GM21360 (cell line): ENCODE measurements around the gene ABHD4.
"Not testable (repeated sequence)": the region's sequence is repeated elsewhere in the genome, so short reads cannot be mapped to it uniquely, and the experiment has no call there.

ENCODE experiments used
- ATAC-seq: cut with Tn5 transposase; IDR thresholded peaks from one replicate; pipeline ENCODE4 v1.9.1; 2021; ENCODE audit warnings: mild to moderate bottlenecking, moderate library complexity; ENCODE audit not compliant: unreplicated experiment

ABHD4 gene, protein sequence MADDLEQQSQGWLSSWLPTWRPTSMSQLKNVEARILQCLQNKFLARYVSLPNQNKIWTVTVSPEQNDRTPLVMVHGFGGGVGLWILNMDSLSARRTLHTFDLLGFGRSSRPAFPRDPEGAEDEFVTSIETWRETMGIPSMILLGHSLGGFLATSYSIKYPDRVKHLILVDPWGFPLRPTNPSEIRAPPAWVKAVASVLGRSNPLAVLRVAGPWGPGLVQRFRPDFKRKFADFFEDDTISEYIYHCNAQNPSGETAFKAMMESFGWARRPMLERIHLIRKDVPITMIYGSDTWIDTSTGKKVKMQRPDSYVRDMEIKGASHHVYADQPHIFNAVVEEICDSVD

DNA sequence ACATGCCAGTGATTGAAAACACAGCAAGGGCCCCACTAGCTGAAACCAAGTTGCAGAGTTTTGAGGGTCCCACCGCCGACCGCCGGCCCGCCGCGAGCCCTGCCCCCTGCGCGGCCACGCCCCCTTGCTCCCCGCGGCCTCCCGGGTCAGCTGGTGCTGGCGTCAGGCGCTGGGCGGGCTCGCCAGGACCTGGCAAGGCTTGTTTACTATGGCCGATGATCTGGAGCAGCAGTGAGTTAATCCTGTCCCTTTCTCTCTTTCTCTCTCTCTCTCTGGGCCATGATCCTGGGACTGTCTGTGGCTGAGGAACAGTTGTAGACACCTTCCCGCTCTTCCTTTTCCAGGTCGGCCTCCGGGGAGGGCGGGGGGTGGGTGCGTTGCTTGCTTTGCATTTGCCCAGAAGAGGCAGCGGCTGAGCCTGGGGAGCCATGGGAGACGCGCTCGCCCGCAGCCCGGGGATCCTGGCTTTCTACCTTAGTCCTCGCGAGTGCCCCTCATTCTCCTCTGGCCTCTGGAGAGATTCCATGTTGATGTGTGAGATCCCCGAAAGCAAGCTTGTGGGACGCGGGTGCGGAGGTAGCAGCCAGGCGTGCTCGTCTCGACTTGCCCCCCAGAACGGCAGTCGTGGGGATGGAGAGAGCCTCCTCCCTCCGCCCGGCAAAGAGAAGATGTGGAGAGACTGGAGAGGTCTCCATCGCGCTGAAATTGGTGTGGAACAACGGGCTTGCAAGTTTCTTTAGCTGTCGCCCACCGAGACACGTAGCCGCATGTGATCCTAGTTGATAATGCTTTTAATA is at the start of gene ABHD4:
Gene ABHD4 (plus strand): TSS at position 202 of the 797 bp plus-strand sequence. CDS start 7 bp downstream, at position 209.
- peak; percentile 66 for ATAC-seq

- no peak for ATAC-seq
These were observed 48.7 kb upstream of the ABHD4 start for GRCh38 chr14:22549324-22549962.

DNA sequence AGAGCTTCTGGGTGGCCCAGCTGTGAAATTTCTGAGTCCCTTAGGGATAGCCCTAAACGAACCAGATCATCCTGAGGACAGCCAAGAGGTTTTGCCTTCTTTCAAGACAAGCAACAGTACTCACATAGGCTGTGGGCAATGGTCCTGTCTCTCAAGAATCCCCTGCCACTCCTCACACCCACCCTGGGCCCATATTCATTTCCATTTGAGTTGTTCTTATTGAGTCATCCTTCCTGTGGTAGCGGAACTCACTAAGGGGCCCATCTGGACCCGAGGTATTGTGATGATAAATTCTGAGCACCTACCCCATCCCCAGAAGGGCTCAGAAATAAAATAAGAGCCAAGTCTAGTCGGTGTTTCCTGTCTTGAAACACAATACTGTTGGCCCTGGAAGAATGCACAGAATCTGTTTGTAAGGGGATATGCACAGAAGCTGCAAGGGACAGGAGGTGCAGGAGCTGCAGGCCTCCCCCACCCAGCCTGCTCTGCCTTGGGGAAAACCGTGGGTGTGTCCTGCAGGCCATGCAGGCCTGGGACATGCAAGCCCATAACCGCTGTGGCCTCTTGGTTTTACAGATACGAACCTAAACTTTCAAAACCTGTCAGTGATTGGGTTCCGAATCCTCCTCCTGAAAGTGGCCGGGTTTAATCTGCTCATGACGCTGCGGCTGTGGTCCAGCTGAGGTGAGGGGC is 48.0 kb upstream of the ABHD4 start:
- peak; percentile 41 for ATAC-seq

- ATAC-seq: no peak
These were observed 46.5 kb upstream of the ABHD4 start for GRCh38 chr14:22551605-22551997.

DNA sequence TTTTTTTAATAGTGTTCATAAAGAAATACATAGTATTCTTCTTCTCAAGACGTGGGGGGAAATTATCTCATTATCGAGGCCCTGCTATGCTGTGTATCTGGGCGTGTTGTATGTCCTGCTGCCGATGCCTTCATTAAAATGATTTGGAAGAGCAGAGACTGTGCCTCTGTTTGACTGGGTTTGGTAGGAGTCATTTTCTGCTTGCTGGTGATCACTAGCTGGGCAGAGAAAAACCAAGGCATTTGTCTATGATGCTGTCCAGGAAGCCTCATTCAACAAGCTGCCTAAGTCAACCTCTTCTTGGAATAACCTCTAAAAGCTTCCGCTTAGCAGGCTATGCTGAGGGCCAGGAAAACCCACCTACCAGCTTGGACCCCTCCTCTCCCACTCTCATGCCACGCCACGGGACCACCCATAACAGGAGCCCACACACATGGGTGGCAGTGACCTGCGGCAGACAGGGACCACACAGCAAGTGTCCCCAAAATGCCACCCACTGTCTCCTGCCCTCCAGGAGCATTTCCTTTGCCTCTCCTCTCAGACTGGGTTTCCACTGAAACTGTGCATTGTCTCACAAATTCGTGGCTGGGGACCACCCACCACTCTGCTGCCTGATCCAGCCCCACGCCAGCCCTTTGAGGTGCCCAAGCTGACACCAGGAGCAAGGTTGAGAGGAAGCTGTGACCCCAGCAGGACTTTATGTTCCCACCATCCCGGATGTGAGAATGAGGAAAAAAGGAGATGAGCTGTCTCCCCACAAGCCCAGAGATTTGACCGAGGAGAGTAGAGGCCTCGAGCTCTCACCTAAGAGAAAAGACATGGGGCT is 45.9 kb upstream of the ABHD4 start:
- ATAC-seq: no peak

GRCh38 chr14:22552827-22553076 is 45.3 kb upstream of the ABHD4 start:
- ATAC-seq: no peak

DNA sequence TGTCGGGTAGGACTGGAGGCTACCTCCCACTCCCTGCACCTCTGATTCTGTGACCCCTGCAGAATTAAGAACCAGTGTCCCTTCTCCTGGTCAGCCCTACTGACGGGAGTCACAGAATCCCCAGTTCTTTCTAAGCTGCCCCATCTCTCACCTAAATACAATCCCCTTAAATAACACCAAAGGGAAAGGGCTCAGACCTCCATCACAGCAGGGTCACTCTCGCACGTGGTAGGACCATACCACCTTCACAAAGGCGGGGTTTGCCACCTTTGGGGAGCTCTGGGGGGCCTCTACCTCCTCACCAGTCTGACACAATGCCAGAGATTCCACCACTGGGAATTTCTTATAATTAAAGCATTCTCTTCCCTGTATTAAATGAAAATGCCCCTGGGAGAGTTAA is 44.7 kb upstream of the ABHD4 start:
- no peak for ATAC-seq

DNA sequence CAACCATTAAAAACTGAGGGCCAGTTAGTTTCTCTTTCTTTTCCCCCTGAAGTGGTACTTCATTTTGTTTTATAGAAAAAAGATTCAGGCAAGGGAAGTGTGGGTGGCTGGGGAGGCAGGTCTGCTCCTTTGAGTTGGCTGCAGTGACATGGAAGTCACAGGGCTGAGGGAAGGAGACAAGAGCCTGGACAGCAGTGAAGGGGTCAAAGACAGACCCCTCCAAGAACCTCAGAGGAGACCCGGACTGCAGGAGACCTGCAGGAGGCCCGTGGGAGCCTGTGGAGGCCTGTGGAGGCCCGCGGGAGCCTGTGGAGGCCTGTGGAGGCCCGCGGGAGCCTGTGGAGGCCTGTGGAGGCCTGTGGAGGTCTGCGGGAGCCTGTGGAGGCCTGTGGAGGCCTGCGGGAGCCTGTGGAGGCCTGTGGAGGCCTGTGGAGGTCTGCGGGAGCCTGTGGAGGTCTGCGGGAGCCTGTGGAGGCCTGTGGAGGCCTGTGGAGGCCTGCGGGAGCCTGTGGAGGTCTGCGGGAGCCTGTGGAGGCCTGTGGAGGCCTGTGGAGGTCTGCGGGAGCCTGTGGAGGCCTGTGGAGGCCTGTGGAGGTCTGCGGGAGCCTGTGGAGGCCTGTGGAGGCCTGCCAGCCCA is 44.1 kb upstream of the ABHD4 start:
- ATAC-seq: not testable (repeated sequence)

DNA sequence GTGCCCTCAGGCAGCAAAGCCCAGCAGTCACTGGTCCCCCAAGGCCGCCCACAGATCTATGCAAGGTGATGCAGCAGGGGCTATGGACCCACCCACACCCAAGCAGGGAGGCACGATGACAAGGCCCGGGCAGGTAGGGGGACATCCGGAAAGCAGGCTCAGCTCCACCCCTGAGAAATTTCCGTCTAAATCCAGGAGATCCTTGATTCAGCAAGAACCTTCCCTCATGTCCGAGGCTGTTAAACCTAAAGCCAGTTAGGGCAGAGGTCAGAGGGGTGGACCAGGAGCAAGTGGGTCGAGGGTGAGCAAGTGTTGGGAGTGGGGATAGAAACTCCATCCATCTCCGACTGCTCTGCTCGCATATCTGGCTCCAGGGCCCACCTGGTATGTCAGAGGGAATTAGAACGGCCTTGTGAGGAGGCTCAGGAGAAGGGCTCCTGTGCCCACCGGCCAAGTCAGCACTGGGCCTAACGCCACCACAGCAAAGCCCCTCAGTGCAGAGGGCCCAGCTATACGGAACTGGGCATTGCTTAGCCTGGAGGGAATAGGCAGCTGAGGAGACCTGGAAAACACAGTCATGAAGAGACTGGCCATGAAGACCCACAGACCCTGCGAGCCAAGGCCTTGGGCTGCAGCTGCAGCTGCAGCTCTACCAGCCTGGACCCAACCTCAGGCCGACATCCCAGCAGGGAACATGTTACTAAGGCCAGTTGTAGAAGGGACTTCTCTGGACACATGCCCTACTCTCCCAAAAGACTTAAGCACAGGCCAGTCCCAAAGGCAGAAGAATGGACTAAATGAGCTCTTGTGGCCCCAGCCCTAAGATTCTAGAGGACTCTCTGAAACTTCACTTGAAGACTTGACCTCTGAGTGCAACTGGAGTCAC is 43.4 kb upstream of the ABHD4 start:
- no peak for ATAC-seq

DNA sequence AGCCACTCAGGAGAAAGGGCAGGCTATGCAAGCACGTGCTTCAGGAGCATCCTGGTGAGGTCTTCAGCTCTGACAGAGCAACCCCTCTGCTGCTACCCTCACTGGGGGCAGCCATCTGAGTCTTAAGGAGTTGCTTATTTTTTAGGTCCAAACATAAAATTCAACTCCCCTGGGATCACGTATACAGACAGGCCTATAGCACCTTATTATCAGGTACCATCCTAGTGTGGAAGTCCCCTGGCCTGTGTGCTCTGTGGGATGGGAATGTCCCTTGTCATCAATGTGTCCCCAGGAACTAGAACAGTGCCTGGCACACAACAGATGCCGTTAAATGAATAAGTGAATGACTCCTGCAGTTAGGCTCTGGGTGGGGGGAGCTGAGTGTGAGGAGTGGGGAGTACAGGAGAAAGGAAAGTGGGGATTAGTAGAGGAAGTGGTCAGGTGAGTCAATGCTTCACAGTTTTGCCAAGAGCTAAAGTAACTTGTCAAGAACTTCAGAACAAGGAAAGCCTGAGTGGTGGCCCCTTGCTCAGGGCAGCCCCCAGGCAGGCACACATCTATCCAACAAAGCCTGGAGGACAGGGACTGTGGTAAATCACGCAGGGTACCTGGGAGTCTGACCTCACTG is 42.6 kb upstream of the ABHD4 start:
- ATAC-seq: peak; percentile 6

DNA sequence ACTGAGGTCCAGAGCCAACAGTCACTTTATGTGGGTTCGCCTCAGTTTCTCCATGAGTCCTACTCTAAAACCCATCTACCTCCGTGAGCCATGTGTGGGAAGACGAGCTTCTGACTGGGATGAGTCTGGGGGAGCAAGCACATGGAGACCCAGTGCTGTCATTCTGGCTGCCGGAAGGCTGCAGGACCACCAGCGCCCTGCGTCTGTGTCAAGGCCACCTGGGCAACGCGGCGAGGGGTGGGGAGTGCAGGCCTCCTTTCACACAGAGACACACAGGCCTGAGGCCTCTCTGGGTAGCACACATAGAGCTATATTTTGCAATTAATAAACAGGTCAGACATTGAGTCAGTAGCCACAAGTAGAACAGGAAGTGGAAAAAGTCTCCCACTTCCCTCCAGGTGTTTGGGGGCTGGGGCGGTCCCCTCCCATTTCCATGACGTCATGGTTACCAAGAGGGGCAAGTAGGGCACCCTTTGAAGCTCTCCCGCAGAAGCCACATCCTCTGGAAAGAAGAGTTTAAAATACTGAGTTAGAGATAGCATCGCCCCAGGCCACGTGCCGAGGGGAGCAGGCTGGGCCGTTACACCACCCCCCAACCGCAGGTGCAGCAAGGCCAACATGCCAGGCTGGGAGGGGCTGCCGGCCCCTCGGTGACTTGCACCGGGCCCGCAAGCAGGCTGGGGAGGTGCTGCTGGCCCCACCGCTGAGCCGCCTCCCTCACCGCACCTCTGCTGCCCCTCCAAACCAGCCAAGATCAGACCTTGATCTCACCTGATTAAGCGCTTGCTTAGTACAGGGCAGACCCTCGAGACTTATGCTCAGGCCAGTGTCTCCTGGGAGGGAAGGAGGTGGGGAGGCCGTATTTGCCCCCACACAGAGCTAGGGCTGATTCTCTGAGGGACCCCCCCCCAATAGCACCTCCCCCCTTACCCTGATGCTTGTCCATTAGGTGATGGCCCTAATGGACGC is 41.8 kb upstream of the ABHD4 start:
- peak; percentile 61 for ATAC-seq

DNA sequence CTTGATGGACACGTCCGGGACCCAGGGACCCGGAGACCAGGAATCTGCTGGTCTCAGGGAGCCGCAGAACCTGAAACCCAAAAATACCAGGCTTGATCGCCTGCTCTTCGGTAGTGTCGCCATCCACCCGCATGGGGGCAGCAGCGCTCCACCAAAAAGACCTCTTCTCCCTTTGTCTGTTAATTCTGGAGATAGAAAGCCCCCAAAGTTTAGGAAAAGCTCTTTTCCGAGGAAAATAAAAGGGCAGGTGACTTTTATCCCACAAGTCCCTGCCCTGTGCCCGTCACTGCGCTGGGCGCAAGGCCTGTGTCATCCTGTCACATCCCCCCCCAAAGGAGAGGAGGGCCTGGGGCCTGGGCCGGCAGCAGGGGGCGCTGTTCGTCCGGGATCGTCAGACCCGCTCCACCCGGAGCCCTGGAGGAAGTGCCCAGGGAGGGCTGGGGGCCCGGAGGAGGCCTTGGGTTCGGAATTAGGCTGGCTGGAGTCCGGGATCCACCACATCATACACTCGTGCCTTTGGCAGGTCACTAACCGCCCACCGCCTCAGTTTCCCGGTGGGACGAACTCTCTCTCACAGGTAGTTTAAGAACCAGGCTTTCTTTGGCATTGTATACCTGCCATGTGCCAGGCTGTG is 41.0 kb upstream of the ABHD4 start:
- peak; percentile 37 for ATAC-seq

DNA sequence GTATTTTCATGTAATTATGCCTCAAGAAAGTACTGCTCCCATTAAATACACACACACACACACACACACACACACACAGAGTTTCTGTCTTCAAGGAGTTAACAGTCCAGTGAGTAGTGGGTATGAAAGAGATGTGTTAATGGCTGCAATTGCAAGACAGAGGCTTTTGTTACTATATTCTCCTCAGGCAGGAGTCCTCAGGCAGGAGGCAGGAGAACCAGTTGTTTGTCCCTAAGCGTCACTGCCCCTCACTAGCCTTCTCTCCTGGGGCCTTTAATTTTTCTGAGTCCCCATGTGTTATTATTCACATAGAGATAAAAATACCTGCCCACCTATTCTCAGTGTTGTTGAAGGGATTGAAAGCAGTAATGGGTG is 40.3 kb upstream of the ABHD4 start:
- no peak for ATAC-seq

- ATAC-seq: no peak
These were observed 39.7 kb upstream of the ABHD4 start for GRCh38 chr14:22558221-22558913.

DNA sequence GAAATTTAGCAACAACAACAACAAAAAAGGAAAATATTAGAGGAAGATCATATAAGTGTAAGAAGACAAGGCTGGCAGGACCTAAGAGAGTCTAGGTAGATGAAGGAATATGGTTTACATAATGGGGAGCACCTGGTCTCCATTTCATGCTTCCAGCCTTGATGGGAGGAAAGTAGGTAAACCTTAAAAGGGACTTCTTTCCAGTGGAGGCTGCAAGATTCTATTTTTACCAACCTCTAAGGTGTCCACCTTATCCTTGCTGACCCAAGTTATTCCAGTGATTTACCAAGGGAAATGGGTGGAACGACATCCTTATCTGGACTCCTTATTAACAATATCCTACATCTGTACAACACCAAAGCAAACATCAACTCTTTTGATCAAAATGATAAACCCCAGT is 39.1 kb upstream of the ABHD4 start:
- no peak for ATAC-seq

- ATAC-seq: no peak
These were observed 37.3 kb upstream of the ABHD4 start for GRCh38 chr14:22560662-22561365.
